ENCODE results near the gene ICA1.
"Not testable (repeated sequence)": the region's sequence is repeated elsewhere in the genome, so short reads cannot be mapped to it uniquely, and the experiment has no call there.

Gene ICA1

DNA sequence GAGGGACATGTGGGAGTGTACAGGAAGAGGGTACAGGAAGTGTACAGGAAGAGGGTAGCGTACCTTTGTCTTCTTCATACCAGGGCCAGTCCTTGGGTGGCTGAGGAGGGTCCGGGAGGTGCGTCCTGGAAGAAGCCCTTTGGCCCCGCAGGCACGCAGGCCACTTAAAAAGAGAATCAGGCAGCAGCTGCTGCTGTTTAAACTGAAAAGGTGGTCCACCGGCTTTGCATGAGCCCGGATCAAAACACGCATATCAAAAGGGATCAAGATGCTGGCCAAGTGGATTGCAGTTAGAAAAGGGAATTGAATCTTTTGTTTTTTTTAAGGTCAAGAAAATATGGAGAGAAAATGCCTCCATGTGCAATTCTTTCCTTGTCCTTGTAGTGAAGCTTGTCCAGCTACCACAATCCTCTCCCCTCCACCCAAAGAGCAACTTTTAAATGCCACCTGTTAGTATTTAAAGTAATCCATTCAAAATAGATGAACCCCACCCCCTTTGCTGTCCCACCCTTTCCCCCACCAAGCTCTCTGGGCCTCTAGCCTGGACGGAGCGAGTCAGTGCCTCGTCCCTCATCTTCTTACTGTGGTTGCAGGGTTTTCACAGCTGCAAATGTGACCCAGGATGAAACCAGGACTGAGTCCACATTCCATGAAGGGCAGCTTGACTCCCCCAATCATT, 150.5 kb downstream of the ICA1 start:
- ATAC-seq (ENCODE audit: low read depth): no peak
- no peak overlapping the region for H3K27ac ChIP-seq (ENCODE audit: poor library complexity, severe bottlenecking)
- TF ChIP-seq, protein P1, sequence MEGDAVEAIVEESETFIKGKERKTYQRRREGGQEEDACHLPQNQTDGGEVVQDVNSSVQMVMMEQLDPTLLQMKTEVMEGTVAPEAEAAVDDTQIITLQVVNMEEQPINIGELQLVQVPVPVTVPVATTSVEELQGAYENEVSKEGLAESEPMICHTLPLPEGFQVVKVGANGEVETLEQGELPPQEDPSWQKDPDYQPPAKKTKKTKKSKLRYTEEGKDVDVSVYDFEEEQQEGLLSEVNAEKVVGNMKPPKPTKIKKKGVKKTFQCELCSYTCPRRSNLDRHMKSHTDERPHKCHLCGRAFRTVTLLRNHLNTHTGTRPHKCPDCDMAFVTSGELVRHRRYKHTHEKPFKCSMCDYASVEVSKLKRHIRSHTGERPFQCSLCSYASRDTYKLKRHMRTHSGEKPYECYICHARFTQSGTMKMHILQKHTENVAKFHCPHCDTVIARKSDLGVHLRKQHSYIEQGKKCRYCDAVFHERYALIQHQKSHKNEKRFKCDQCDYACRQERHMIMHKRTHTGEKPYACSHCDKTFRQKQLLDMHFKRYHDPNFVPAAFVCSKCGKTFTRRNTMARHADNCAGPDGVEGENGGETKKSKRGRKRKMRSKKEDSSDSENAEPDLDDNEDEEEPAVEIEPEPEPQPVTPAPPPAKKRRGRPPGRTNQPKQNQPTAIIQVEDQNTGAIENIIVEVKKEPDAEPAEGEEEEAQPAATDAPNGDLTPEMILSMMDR (IDR thresholded peaks at IDR 0.05; ENCODE audit: poor library complexity, severe bottlenecking): no peak
- H3K36me3 ChIP-seq (ENCODE audit: low read depth): no peaks in the 10 kb centered on the region
- H3K4me3 ChIP-seq (ENCODE audit: severe bottlenecking): no peak overlapping the region
- H3K9me3 ChIP-seq (ENCODE audit: severe bottlenecking): no peaks in the 10 kb centered on the region
- DNase-seq (ENCODE audit: low spot score): no peak
- no peaks in the 10 kb centered on the region for H3K4me1 ChIP-seq (ENCODE audit: insufficient read depth, poor library complexity, severe bottlenecking)
- H3K27me3 ChIP-seq (ENCODE audit: insufficient read depth, poor library complexity, severe bottlenecking): no peaks in the 10 kb centered on the region

DNA sequence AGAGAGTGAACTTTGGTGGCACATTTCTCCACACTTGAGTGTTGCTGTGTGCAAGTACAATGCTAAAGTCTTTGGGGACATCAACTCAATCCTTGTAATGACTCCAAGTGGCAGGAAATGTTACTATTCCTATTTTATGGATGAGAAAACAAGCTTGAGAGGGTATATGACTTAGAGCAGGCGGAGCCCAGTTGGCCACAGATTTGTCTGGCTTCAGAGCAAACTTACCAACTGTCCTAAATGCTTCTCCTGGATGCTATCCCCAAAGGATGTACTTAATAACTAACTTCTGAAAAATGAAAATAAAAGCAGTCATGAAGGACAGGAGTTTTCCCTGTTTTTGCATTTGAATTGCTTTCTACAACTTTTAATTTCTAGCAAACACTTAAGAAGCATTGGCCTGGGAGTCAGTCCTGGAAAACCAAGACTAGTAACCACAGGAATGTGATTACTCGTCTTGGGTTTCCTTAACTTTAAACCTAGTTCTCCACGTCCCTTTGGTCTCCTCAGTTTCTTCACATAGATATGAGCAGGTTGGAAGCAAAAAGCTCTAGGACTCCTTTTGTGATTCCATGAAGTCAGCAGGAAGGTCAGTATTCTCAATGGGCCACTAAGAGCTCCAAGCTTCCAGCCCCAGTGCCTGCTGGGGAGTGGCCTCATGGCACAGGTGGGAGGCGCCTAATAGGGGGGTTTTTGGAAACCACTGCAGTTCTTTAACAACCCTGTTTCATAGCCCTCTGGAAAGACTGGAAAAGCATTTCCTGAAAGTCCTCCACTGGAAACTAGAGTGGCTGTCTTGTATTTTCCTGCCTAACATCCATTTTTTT, 152.6 kb downstream of the ICA1 start:
- H3K27me3 ChIP-seq (ENCODE audit: insufficient read depth, poor library complexity, severe bottlenecking): no peaks in the 10 kb centered on the region
- H3K27ac ChIP-seq (ENCODE audit: poor library complexity, severe bottlenecking): no peak overlapping the region
- H3K36me3 ChIP-seq (ENCODE audit: low read depth): no peaks in the 10 kb centered on the region
- no peak for DNase-seq (ENCODE audit: low spot score)
- no peaks in the 10 kb centered on the region for H3K9me3 ChIP-seq (ENCODE audit: severe bottlenecking)
- TF ChIP-seq, protein P1 (IDR thresholded peaks at IDR 0.05; ENCODE audit: poor library complexity, severe bottlenecking): no peak
- no peak overlapping the region for H3K4me3 ChIP-seq (ENCODE audit: severe bottlenecking)
- ATAC-seq (ENCODE audit: low read depth): peak; percentile 48; the same call in 2 of the 3 replicates
- H3K4me1 ChIP-seq (ENCODE audit: insufficient read depth, poor library complexity, severe bottlenecking): no peaks in the 10 kb centered on the region

DNA sequence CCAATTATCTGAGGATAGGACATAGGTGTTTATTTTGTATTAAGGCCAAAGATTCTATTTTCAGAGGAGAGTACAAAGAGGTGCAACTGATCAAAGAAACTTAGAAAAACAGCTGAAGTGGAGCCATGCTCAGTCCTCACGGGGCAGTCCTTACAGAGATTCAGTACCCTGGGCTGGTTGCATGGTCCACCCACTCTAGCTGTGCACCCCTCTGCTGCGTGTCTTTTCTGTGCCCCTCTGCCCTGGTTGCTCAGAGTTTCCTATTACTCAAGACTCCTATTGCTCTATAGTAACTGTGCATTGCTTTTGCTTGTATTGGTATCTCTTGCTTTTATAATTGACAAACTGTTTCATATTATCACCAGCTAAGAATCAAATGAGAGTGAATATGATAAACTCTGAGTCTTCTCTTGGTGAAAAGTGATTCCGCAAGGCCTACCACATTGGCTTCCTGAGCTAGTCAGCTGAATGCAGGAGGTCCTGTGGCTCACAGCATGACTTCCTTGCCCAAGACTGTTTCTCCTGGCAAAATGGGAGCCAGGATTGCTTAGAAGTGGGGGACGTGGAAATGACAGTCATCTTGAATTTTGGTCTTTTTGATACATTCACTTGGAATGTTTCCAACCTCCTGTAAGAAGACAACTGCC, 156.4 kb downstream of the ICA1 start:
- Histone ChIP-seq H3K4me3 (ENCODE audit: severe bottlenecking) (no peak overlapping the region), H3K27ac (ENCODE audit: poor library complexity, severe bottlenecking) (no peak overlapping the region), H3K36me3 (ENCODE audit: low read depth) (no peaks in the 10 kb centered on the region), H3K27me3 (ENCODE audit: insufficient read depth, poor library complexity, severe bottlenecking) (no peaks in the 10 kb centered on the region), H3K9me3 (ENCODE audit: severe bottlenecking) (no peaks in the 10 kb centered on the region), H3K4me1 (ENCODE audit: insufficient read depth, poor library complexity, severe bottlenecking) (no peaks in the 10 kb centered on the region)
- TF ChIP-seq, protein P1 (IDR thresholded peaks at IDR 0.05; ENCODE audit: poor library complexity, severe bottlenecking): no peak
- no peak for ATAC-seq (ENCODE audit: low read depth)
- DNase-seq (ENCODE audit: low spot score): no peak

DNA sequence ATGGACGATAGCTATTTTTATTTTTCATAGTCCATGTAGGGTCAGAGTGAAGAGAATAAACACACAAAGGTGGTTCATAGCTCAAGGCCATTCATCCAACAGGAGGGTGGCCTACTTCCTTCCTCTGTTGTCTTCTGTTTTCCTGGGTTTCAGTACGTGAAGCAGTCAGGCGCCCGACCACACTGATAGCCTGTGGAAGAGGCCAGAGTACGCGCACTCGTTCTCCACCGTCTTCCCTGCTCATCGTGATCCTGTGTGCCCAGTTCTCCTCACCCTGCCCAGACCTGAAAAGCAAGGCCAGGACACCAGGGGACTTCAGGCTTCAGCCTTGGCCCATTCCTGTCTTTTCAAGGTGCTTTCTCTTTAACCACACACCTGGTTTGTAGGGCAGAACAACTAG, 158.7 kb downstream of the ICA1 start:
- H3K36me3 ChIP-seq (ENCODE audit: low read depth): no peaks in the 10 kb centered on the region
- H3K27me3 ChIP-seq (ENCODE audit: insufficient read depth, poor library complexity, severe bottlenecking): no peaks in the 10 kb centered on the region
- H3K9me3 ChIP-seq (ENCODE audit: severe bottlenecking): no peaks in the 10 kb centered on the region
- H3K4me1 ChIP-seq (ENCODE audit: insufficient read depth, poor library complexity, severe bottlenecking): no peaks in the 10 kb centered on the region
- DNase-seq (ENCODE audit: low spot score): no peak
- H3K27ac ChIP-seq (ENCODE audit: poor library complexity, severe bottlenecking): no peak overlapping the region
- H3K4me3 ChIP-seq (ENCODE audit: severe bottlenecking): no peak overlapping the region
- ATAC-seq (ENCODE audit: low read depth): no peak
- TF ChIP-seq, protein P1 (IDR thresholded peaks at IDR 0.05; ENCODE audit: poor library complexity, severe bottlenecking): no peak

DNA sequence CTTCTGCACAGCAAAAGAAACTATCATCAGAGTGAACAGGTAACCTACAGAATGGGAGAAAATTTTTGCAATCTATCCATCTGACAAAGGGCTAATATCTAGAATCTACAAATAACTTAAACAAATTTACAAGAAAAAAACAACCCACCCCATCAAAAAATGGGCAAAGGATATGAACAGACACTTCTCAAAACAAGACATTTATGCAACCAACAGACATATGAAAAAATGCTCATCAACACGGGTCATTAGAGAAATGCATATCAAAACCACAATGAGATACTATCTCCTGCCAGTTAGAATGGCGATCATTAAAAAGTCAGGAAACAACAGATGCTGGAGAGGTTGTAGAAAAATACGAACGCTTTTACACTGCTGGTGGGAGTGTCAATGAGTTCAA, 160.7 kb downstream of the ICA1 start:
- DNase-seq (ENCODE audit: low spot score); H3K27ac ChIP-seq (ENCODE audit: poor library complexity, severe bottlenecking); H3K9me3 ChIP-seq (ENCODE audit: severe bottlenecking); H3K27me3 ChIP-seq (ENCODE audit: insufficient read depth, poor library complexity, severe bottlenecking); ATAC-seq (ENCODE audit: low read depth); H3K36me3 ChIP-seq (ENCODE audit: low read depth); H3K4me1 ChIP-seq (ENCODE audit: insufficient read depth, poor library complexity, severe bottlenecking); H3K4me3 ChIP-seq (ENCODE audit: severe bottlenecking): not testable (repeated sequence)

Measured in RWPE2 (cell line).